Osteoblast (primary cell): ENCODE data around the gene SLC26A4. TPM values are rescaled to one million over a fixed set of nuclear protein-coding genes. Genes with fewer than 3 reads are reported as not detected.

Experiments used
- DNase-seq: peaks from one replicate; pipeline ENCODE4 v3.0.0; 2011; ENCODE audit warnings: low spot score, mixed read lengths; ENCODE audit not compliant: insufficient read length; ENCODE audit errors: missing footprints
- H2AFZ ChIP-seq: 2 replicates; pipeline ENCODE4 v1.6.0; 2011; ENCODE audit warnings: mild to moderate bottlenecking, low read length
- H3K27ac ChIP-seq: 2 replicates; pipeline ENCODE4 v1.5.1; 2011; ENCODE audit warnings: mild to moderate bottlenecking, low read depth, low read length, moderate library complexity
- H3K27me3 ChIP-seq: 2 replicates; pipeline ENCODE4 v1.6.0; 2012; ENCODE audit warnings: mild to moderate bottlenecking, control low read depth, inconsistent platforms, low read length, moderate library complexity; ENCODE audit not compliant: insufficient read depth
- H3K36me3 ChIP-seq: 2 replicates; pipeline ENCODE4 v1.5.1; 2011; ENCODE audit warnings: mild to moderate bottlenecking, low read length, control low read depth, moderate library complexity; ENCODE audit not compliant: insufficient read depth
- H3K4me1 ChIP-seq: 2 replicates; pipeline ENCODE4 v1.5.1; 2011; ENCODE audit warnings: mild to moderate bottlenecking, low read length, control low read depth, moderate library complexity; ENCODE audit not compliant: insufficient read depth
- H3K4me2 ChIP-seq: 2 replicates; pipeline ENCODE4 v1.6.0; 2011; ENCODE audit warnings: mild to moderate bottlenecking, low read length; ENCODE audit not compliant: insufficient read depth
- H3K4me3 ChIP-seq: fragments of 200-600 bp; sonication (generic); 3 replicates; pipeline ENCODE4 v1.5.1; 2012; ENCODE audit warnings: mild to moderate bottlenecking, low read length, inconsistent platforms; ENCODE audit not compliant: insufficient read depth
- H3K79me2 ChIP-seq: 2 replicates; pipeline ENCODE4 v1.6.0; 2012; ENCODE audit warnings: mild to moderate bottlenecking, low read length, control low read depth, inconsistent platforms; ENCODE audit not compliant: insufficient read depth
- H3K9me3 ChIP-seq: 2 replicates; pipeline ENCODE4 v1.5.1; 2011; ENCODE audit warnings: low read depth, low read length, control low read depth
- H4K20me1 ChIP-seq: 2 replicates; pipeline ENCODE4 v1.6.0; 2012; ENCODE audit warnings: mild to moderate bottlenecking, low read length, control low read depth; ENCODE audit not compliant: insufficient read depth
- total RNA-seq: library from RNA; depleted of rRNA; stranded (reverse); fragments of >200 nt; gene quantifications from 2 replicates; pipeline ENCODE4 v1.2.3, GENCODE V29; 2012
- TF ChIP-seq, protein P1 (sequence below): IDR thresholded peaks from 2 replicates; pipeline ENCODE4 v1.5.1; 2011; ENCODE audit warnings: mild to moderate bottlenecking, low read depth, low read length, moderate library complexity; ENCODE audit errors: extremely low read depth

Gene SLC26A4
- total RNA-seq, 1 donor: 0.36 TPM

DNA sequence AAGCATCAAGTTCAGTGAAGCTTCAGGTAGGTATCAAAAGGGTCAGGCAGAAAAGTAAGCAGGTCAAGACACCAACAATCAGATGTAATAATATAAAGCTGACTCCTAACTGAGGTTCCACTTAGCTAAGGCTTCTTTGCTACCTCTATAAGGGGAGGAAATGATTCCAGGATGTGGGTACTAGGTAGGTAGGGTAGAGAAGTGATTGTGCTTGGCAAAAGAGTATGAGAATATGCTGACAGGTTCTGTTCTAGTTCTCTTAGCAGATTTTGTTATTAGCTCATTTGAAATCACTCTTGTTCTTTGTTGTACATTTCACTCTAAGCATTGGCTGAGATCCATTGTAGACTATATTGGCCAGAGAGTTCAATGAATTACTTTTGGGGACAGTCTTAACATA, 42.6 kb downstream of the SLC26A4 start:
- no peaks in the 10 kb centered on the region for H4K20me1 ChIP-seq
- H3K36me3 ChIP-seq: no peaks in the 10 kb centered on the region
- H2AFZ ChIP-seq: no peak overlapping the region
- TF ChIP-seq, protein P1, sequence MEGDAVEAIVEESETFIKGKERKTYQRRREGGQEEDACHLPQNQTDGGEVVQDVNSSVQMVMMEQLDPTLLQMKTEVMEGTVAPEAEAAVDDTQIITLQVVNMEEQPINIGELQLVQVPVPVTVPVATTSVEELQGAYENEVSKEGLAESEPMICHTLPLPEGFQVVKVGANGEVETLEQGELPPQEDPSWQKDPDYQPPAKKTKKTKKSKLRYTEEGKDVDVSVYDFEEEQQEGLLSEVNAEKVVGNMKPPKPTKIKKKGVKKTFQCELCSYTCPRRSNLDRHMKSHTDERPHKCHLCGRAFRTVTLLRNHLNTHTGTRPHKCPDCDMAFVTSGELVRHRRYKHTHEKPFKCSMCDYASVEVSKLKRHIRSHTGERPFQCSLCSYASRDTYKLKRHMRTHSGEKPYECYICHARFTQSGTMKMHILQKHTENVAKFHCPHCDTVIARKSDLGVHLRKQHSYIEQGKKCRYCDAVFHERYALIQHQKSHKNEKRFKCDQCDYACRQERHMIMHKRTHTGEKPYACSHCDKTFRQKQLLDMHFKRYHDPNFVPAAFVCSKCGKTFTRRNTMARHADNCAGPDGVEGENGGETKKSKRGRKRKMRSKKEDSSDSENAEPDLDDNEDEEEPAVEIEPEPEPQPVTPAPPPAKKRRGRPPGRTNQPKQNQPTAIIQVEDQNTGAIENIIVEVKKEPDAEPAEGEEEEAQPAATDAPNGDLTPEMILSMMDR: no peak
- no peaks in the 10 kb centered on the region for H3K27me3 ChIP-seq
- no peak overlapping the region for H3K4me2 ChIP-seq
- no peaks in the 10 kb centered on the region for H3K9me3 ChIP-seq
- no peak overlapping the region for H3K4me3 ChIP-seq
- H3K4me1 ChIP-seq: peaks cover 14% of the 10 kb centered on the region
- DNase-seq: no peak
- H3K79me2 ChIP-seq: no peaks in the 10 kb centered on the region
- H3K27ac ChIP-seq: no peak overlapping the region

GRCh38 chr7:107703872-107704271, 43.2 kb downstream of the SLC26A4 start:
- Histone ChIP-seq H2AFZ (no peak overlapping the region), H4K20me1 (no peaks in the 10 kb centered on the region), H3K27ac (no peak overlapping the region), H3K27me3 (no peaks in the 10 kb centered on the region), H3K36me3 (no peaks in the 10 kb centered on the region), H3K4me3 (no peak overlapping the region), H3K4me2 (no peak overlapping the region), H3K9me3 (no peaks in the 10 kb centered on the region), H3K79me2 (no peaks in the 10 kb centered on the region), H3K4me1 (peaks cover 14% of the 10 kb centered on the region)
- TF ChIP-seq, protein P1: no peak
- DNase-seq: no peak

- Histone ChIP-seq H3K36me3 (no peaks in the 10 kb centered on the region), H4K20me1 (no peaks in the 10 kb centered on the region), H2AFZ (no peak overlapping the region), H3K79me2 (no peaks in the 10 kb centered on the region), H3K9me3 (no peaks in the 10 kb centered on the region), H3K4me1 (peaks cover 4% of the 10 kb centered on the region), H3K4me2 (no peak overlapping the region), H3K4me3 (no peak overlapping the region), H3K27me3 (no peaks in the 10 kb centered on the region), H3K27ac (no peak overlapping the region)
- no peak for DNase-seq
- TF ChIP-seq, protein P1: no peak
Observed at GRCh38 chr7:107708956-107709355, 48.3 kb downstream of the SLC26A4 start.

GRCh38 chr7:107711301-107711700, 50.7 kb downstream of the SLC26A4 start:
- Histone ChIP-seq H4K20me1 (no peaks in the 10 kb centered on the region), H3K27ac (no peak overlapping the region), H3K27me3 (no peaks in the 10 kb centered on the region), H3K9me3 (no peaks in the 10 kb centered on the region), H3K79me2 (no peaks in the 10 kb centered on the region), H3K36me3 (no peaks in the 10 kb centered on the region), H3K4me2 (no peak overlapping the region), H3K4me1 (peaks cover 12% of the 10 kb centered on the region), H2AFZ (no peak overlapping the region), H3K4me3 (no peak overlapping the region)
- DNase-seq: peak; percentile 53
- TF ChIP-seq, protein P1: no peak
